Uterus (tissue), 4 donors: ENCODE results near the gene PCGF2. TPM values are rescaled to one million over a fixed set of nuclear protein-coding genes. Genes with fewer than 3 reads are reported as not detected.

Experiments used
- DNase-seq, 2 donors: peaks; one replicate each; pipeline ENCODE4 v3.0.0-alpha.2; 2019 to 2020
- H3K27ac ChIP-seq, 2 donors: fragments of 200-600 bp; sonication (generic); 1 replicate in 1 of 2; 2 replicates in 1 of 2; pipeline ENCODE4 v1.5.1; 2016 to 2018
- H3K27me3 ChIP-seq, 2 donors: fragments of 200-600 bp; sonication (generic); one replicate each; pipeline ENCODE4 v1.5.1; 2018 to 2019; ENCODE audit warnings: control low read depth in 1 of 2
- H3K36me3 ChIP-seq, 2 donors: fragments of 200-600 bp; sonication (generic); one replicate each; pipeline ENCODE4 v1.5.1; 2019; ENCODE audit warnings: control low read depth in 1 of 2
- H3K4me1 ChIP-seq, 2 donors: fragments of 200-600 bp; sonication (generic); one replicate each; pipeline ENCODE4 v1.5.1; 2018 to 2019; ENCODE audit warnings: control low read depth in 1 of 2
- H3K4me3 ChIP-seq, 2 donors: fragments of 200-600 bp; sonication (generic); 1 replicate in 1 of 2; 2 replicates in 1 of 2; pipeline ENCODE4 v1.5.1; 2018 to 2019; ENCODE audit warnings: mild to moderate bottlenecking in 1 of 2
- H3K9me3 ChIP-seq, 2 donors: fragments of 200-600 bp; sonication (generic); one replicate each; pipeline ENCODE4 v1.5.1; 2019; ENCODE audit warnings: control low read depth in 1 of 2
- POLR2A ChIP-seq, 2 donors: fragments of 450-650 bp; IDR thresholded peaks; one replicate each; pipeline ENCODE4 v1.6.1; 2016; ENCODE audit warnings: antibody characterized with exemption in 2 of 2, mild to moderate bottlenecking in 1 of 2, moderate library complexity in 1 of 2
- intact Hi-C: fragments of 100-400 bp; cut with DNase I; formaldehyde crosslinking; loops from one replicate; pipeline ENCODE4 v1.15.1; 2023; ENCODE audit warnings: low total_unique reads
- total RNA-seq, 4 donors: library from RNA; depleted of rRNA in 3 of 4; stranded (reverse); fragments of >200 nt in 3 of 4; gene quantifications; one replicate each; pipeline versions ENCODE4 v1.1.0 to v1.2.4, GENCODE V29; 2014 to 2023
- TF ChIP-seq, protein P1 (sequence below), 4 experiments: fragments of 200-600 bp in 2 of 4; fragments of 450-650 bp in 2 of 4; sonication (generic) in 2 of 4; IDR thresholded peaks; one replicate each; pipeline ENCODE4 v1.5.1; 2016 to 2019; ENCODE audit warnings: antibody characterized with exemption in 4 of 4, mild to moderate bottlenecking in 2 of 4, moderate library complexity in 1 of 4
- donor health status: DM: yes; HTN: yes; CAD: no.

Gene PCGF2
- total RNA-seq, 4 donors from 2014 or later: 5.5 to 81.8 (median 16.2) TPM

DNA sequence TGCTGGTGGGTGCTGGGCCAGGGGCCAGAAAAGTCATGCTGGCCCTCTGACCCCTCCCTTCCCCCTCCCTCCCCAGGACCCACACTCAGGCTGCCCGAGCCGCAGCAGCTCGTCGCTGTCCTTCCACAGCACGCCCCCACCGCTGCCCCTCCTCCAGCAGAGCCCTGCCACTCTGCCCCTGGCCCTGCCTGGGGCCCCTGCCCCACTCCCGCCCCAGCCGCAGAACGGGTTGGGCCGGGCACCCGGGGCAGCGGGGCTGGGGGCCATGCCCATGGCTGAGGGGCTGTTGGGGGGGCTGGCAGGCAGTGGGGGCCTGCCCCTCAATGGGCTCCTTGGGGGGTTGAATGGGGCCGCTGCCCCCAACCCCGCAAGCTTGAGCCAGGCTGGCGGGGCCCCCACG, 26.3 kb downstream of the PCGF2 start:
- TF ChIP-seq, protein P1, sequence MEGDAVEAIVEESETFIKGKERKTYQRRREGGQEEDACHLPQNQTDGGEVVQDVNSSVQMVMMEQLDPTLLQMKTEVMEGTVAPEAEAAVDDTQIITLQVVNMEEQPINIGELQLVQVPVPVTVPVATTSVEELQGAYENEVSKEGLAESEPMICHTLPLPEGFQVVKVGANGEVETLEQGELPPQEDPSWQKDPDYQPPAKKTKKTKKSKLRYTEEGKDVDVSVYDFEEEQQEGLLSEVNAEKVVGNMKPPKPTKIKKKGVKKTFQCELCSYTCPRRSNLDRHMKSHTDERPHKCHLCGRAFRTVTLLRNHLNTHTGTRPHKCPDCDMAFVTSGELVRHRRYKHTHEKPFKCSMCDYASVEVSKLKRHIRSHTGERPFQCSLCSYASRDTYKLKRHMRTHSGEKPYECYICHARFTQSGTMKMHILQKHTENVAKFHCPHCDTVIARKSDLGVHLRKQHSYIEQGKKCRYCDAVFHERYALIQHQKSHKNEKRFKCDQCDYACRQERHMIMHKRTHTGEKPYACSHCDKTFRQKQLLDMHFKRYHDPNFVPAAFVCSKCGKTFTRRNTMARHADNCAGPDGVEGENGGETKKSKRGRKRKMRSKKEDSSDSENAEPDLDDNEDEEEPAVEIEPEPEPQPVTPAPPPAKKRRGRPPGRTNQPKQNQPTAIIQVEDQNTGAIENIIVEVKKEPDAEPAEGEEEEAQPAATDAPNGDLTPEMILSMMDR (IDR thresholded peaks at IDR 0.05): no peak
- no peak for TF ChIP-seq POLR2A (IDR thresholded peaks at IDR 0.05)
- Histone ChIP-seq H3K4me3 (no peak overlapping the region), H3K27ac (no peak overlapping the region), H3K4me1 (no peaks in the 10 kb centered on the region), H3K27me3 (no peaks in the 10 kb centered on the region), H3K9me3 (no peaks in the 10 kb centered on the region), H3K36me3 (no peaks in the 10 kb centered on the region)
- intact Hi-C loops: no loop called here
- no peak for DNase-seq

DNA sequence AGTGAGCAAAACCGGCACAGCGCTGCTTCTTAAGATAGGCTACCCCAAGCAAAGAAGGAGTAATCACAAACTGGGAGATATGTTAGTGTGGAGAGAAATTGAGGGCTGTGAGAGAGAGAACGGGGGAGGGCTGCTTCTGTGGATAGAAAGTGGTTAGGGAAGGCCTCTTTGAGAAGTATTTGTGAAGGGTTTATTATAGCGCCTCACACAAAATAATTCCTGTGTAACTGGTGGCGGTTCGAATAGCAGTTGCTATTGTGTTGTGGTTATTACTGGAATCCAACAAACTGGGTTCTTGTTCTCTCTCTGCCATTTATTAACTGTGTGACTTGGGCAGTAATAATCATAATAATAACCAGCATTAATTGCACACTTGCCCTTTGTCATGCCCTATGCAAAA, 27.2 kb downstream of the PCGF2 start:
- TF ChIP-seq, protein P1 (IDR thresholded peaks at IDR 0.05): no peak
- no peak for TF ChIP-seq POLR2A (IDR thresholded peaks at IDR 0.05)
- no peaks in the 10 kb centered on the region for H3K36me3 ChIP-seq
- no peaks in the 10 kb centered on the region for H3K4me1 ChIP-seq
- intact Hi-C loops: no loop called here
- H3K27ac ChIP-seq: no peak overlapping the region
- H3K27me3 ChIP-seq: no peaks in the 10 kb centered on the region
- no peak overlapping the region for H3K4me3 ChIP-seq
- DNase-seq: no peak
- no peaks in the 10 kb centered on the region for H3K9me3 ChIP-seq

DNA sequence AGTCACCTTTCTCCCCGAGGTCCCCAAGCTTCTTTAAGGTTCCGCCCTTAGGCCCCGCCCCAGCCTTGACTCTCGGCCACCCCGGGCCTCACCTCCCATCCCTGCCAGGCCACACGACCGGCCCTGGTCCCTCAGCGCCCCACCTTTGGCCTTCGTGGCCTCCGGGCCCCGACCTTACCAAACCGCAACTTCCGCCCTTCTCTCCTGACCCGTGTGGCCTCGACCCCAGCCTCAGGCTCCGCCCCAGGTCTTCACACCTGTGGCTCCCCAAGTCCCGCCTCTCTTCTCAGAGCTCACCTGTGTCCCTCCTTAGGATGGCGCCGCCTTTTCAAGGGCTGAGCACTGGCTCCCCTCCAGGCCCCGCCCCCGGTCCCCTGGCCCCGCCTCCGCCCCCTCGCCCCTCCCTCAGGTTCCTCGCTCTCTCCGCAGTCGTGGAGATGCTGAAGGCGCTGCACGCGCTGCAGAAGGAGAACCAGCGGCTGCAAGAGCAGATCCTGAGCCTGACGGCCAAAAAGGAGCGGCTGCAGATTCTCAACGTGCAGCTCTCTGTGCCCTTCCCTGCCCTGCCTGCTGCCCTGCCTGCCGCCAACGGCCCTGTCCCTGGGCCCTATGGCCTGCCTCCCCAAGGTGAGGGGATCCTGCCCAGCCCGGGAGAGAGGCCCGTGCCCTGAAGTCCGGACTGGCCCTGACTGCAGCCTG, 28.0 kb downstream of the PCGF2 start:
- intact Hi-C loops: no loop called here
- H3K4me1 ChIP-seq: no peaks in the 10 kb centered on the region
- TF ChIP-seq, protein P1 (IDR thresholded peaks at IDR 0.05): no peak
- TF ChIP-seq POLR2A (IDR thresholded peaks at IDR 0.05): no peak
- no peaks in the 10 kb centered on the region for H3K36me3 ChIP-seq
- no peaks in the 10 kb centered on the region for H3K9me3 ChIP-seq
- H3K4me3 ChIP-seq: no peak overlapping the region
- no peak for DNase-seq
- H3K27me3 ChIP-seq: no peaks in the 10 kb centered on the region
- H3K27ac ChIP-seq: no peak overlapping the region

DNA sequence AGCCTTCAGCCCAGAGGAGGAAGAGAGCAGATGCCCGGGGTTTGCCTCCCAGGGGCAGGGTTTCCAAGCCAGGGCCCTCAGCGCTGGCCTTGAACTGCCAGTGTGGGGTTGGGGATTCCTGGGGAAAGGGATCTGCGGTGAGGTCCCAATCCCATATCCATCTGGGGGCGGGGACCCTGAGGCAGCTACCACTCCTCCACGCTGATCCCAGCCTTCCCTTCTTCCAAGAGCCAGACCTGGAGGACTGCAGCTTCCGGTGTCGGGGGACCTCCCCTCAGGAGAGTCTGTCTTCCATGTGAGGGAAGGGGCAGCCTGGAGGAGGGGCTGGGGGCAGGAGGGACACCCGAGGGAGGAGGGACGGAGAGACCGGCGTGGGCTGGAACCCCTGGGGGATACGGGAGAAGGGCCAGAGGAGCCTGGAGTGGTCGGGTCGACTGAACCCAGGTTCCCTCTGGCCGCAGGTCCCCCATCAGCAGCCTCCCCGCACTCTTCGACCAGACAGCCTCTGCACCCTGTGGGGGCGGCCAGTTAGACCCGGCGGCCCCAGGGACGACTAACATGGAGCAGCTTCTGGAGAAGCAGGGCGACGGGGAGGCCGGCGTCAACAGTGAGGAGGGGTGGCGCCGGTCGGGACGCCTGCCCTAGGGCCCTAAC, 28.7 kb downstream of the PCGF2 start:
- Histone ChIP-seq H3K9me3 (no peaks in the 10 kb centered on the region), H3K27ac (no peak overlapping the region), H3K36me3 (no peaks in the 10 kb centered on the region), H3K27me3 (no peaks in the 10 kb centered on the region), H3K4me1 (no peaks in the 10 kb centered on the region), H3K4me3 (no peak overlapping the region)
- no peak for TF ChIP-seq POLR2A (IDR thresholded peaks at IDR 0.05)
- TF ChIP-seq, protein P1 (IDR thresholded peaks at IDR 0.05): no peak
- intact Hi-C loops: no loop called here
- no peak for DNase-seq

DNA sequence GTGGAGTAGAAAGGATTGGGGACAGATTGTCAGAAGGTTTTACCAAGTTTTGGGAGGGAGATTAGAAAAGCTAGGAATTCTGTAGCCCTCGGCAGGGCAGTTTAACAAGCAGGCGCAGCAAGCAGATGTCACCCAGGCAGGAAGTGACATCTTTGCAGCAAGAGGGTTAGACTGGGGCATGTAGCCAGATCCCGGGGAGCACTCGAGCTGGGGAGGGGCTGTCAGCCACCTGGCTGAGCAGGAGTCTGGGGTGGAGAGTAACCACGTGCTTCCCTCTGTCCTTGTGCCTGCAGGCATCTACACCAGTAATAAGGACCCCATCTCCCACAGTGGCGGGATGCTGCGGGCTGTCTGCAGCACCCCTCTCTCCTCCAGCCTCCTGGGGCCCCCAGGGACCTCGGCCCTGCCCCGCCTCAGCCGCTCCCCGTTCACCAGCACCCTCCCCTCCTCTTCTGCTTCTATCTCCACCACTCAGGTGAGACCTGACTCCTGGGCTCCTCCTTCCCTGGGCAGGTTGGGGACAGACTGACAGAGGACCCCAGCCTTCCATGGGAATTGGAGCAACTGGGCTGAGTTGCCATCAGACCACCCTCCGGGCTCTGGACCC, 30.9 kb downstream of the PCGF2 start:
- DNase-seq: no peak
- Histone ChIP-seq H3K27me3 (no peaks in the 10 kb centered on the region), H3K4me3 (no peak overlapping the region), H3K9me3 (no peaks in the 10 kb centered on the region), H3K27ac (no peak overlapping the region), H3K36me3 (no peaks in the 10 kb centered on the region), H3K4me1 (no peaks in the 10 kb centered on the region)
- TF ChIP-seq POLR2A (IDR thresholded peaks at IDR 0.05): no peak
- TF ChIP-seq, protein P1 (IDR thresholded peaks at IDR 0.05): no peak
- intact Hi-C loops: no loop called here
